Non-pigmented ciliary epithelial cell (primary cell): ENCODE measurements around the gene RBM38.
"Not testable (repeated sequence)": the region's sequence is repeated elsewhere in the genome, so short reads cannot be mapped to it uniquely, and the experiment has no call there.

Experiments used
- DNase-seq: peaks from one replicate; pipeline ENCODE4 v3.0.0-alpha.2; 2010; ENCODE audit warnings: low read depth

The RBM38 gene

GRCh38 chr20:57390604-57391438 lies at the start of gene RBM38:
TSS of gene RBM38 (plus strand) at chr20:57391396. CDS start at chr20:57391582, 186 bp downstream.
- DNase-seq: no peak

GRCh38 chr20:57341663-57342062 lies 49.5 kb upstream of the RBM38 start:
- no peak for DNase-seq

- DNase-seq: no peak
Observed at GRCh38 chr20:57342829-57343228, 48.4 kb upstream of the RBM38 start.

GRCh38 chr20:57346477-57346876 lies 44.7 kb upstream of the RBM38 start:
- peak; percentile 30 for DNase-seq

GRCh38 chr20:57347393-57347792 lies 43.8 kb upstream of the RBM38 start:
- DNase-seq: no peak

GRCh38 chr20:57348200-57348921 lies 42.8 kb upstream of the RBM38 start:
- not testable (repeated sequence) for DNase-seq

GRCh38 chr20:57348922-57349574 lies 42.1 kb upstream of the RBM38 start:
- DNase-seq: not testable (repeated sequence)

GRCh38 chr20:57350081-57350710 lies 41.0 kb upstream of the RBM38 start:
- DNase-seq: no peak

- DNase-seq: not testable (repeated sequence)
Observed at GRCh38 chr20:57350726-57351041, 40.5 kb upstream of the RBM38 start.

- DNase-seq: peak; percentile 72
Observed at GRCh38 chr20:57351042-57351783, 40.0 kb upstream of the RBM38 start, which contains the start of gene RAE1. TSS of gene RAE1 (plus strand) at chr20:57351255. CDS start at chr20:57354039, 2,784 bp downstream.

- no peak for DNase-seq
Observed at GRCh38 chr20:57352305-57352704, 38.9 kb upstream of the RBM38 start.

- no peak for DNase-seq
Observed at GRCh38 chr20:57353351-57353750, 37.8 kb upstream of the RBM38 start.

- DNase-seq: peak; percentile 41
Observed at GRCh38 chr20:57361517-57361916, 29.7 kb upstream of the RBM38 start.

GRCh38 chr20:57364451-57364850 lies 26.7 kb upstream of the RBM38 start:
- no peak for DNase-seq

GRCh38 chr20:57369596-57369995 lies 21.6 kb upstream of the RBM38 start:
- DNase-seq: no peak

GRCh38 chr20:57370316-57370715 lies 20.9 kb upstream of the RBM38 start:
- no peak for DNase-seq

- no peak for DNase-seq
Observed at GRCh38 chr20:57371363-57371762, 19.8 kb upstream of the RBM38 start.

GRCh38 chr20:57372157-57372556 lies 19.0 kb upstream of the RBM38 start:
- DNase-seq: no peak

- no peak for DNase-seq
Observed at GRCh38 chr20:57372581-57373350, 18.4 kb upstream of the RBM38 start.

GRCh38 chr20:57374343-57374930 lies 16.8 kb upstream of the RBM38 start:
- no peak for DNase-seq
